ENCODE data around the gene TNFRSF19. TPM values are rescaled to one million over a fixed set of nuclear protein-coding genes. Genes with fewer than 3 reads are reported as not detected.

Gene TNFRSF19
- total RNA-seq, 2 donors from 2014 or later: 0.16 to 0.17 TPM

DNA sequence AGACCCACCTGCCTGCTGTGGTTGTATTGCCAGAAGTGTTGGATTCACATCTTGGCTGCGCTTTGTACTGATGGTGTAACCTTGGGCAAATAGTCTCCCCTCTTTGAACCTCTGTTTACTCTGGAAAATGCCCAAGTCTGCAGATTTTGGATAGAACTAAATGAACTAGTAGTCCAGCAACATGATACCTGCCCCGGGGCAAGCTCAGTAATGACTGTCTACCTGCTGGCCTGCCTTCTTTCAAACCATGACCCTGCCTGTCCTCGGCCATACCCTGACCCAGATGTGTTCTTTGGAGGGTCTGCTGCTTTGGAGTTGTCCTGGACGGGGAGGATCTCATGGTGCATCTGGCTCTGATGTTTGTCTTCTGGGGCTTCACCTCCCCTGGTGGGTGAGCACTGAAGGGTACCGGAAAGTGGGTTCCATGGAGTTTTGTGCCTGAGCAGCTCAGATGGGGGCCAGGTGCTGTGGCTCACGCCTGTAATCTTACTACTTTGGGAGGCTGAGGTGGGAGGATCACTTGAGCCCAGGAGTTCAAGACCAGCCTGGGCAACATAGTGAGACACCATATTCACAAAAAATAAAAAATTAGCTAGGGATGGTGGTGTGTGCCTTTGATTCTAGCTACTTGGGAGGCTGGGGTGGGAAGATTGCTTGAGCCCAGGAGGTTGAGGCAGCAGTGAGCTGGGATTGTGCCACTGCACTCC is 59.5 kb downstream of the TNFRSF19 start:
- Mint-ChIP-seq H3K4me1 (no peaks in the 10 kb centered on the region), H3K27me3 (peaks cover 33% of the 10 kb centered on the region), H3K27ac (no peak overlapping the region), H3K4me3 (no peak overlapping the region), H3K36me3 (ENCODE audit: low read depth) (no peaks in the 10 kb centered on the region)
- DNase-seq (no peak), ATAC-seq (no peak)
- no peaks in the 10 kb centered on the region for H3K9me3 ChIP-seq (ENCODE audit: control insufficient read depth, low read length, poor library complexity, severe bottlenecking)

DNA sequence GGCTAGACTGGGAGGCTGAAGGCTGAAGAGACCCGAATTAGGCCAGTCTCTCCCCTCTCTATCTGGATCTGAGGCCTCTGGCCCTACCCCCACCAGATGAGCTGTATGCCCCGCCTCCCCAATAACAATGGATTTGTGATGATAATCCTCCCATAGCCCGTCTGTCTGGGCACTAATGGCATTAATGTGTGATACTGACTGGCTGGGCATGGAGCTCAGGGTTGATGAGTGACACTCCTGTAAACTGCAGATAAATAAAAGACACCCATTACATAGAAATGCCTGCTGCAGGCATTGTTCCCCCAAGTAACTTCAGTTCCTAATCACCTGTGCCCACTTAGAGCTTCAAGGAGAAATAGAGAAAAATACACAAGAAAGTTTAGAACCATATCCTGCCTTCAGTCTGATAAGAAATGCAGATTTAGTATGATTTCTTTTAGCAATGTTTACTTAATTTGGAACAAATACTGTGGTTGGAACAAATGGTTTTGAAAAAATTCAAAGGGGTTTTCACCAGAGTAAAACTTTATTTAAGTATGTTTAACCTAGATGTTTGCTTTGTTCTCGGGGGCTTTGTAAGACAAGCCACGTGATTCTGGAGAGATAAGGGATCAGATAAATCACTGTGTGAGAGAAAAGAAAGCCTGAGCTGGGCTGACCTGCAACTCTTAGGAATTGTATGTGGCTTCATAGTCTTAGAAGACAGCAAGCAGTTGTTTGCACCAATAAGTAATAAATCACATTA is 60.3 kb downstream of the TNFRSF19 start:
- Mint-ChIP-seq H3K4me1 (no peaks in the 10 kb centered on the region), H3K27ac (no peak overlapping the region)

GRCh38 chr13:23631311-23632047 is 61.3 kb downstream of the TNFRSF19 start:
- no peak for ATAC-seq
- H3K27ac Mint-ChIP-seq: no peak overlapping the region
- no peak overlapping the region for H3K4me3 Mint-ChIP-seq

More for the DNA sequence above, 60.3 kb downstream of the TNFRSF19 start:
- DNase-seq: no peak
- Mint-ChIP-seq H3K36me3 (ENCODE audit: low read depth) (no peaks in the 10 kb centered on the region), H3K27me3 (peaks cover 33% of the 10 kb centered on the region), H3K4me3 (no peak overlapping the region)
- no peak for ATAC-seq
- no peaks in the 10 kb centered on the region for H3K9me3 ChIP-seq (ENCODE audit: control insufficient read depth, low read length, poor library complexity, severe bottlenecking)

GRCh38 chr13:23632048-23632582 is 61.9 kb downstream of the TNFRSF19 start:
- ATAC-seq (no peak), DNase-seq (no peak)
- Mint-ChIP-seq H3K27me3 (peaks cover 30% of the 10 kb centered on the region), H3K4me1 (peaks cover 2% of the 10 kb centered on the region), H3K4me3 (no peak overlapping the region), H3K36me3 (ENCODE audit: low read depth) (no peaks in the 10 kb centered on the region), H3K27ac (no peak overlapping the region)
- no peaks in the 10 kb centered on the region for H3K9me3 ChIP-seq (ENCODE audit: control insufficient read depth, low read length, poor library complexity, severe bottlenecking)

More at GRCh38 chr13:23631311-23632047, 61.3 kb downstream of the TNFRSF19 start:
- Mint-ChIP-seq H3K4me1 (peaks cover 2% of the 10 kb centered on the region), H3K27me3 (peaks cover 33% of the 10 kb centered on the region), H3K36me3 (ENCODE audit: low read depth) (no peaks in the 10 kb centered on the region)
- DNase-seq: no peak
- H3K9me3 ChIP-seq (ENCODE audit: control insufficient read depth, low read length, poor library complexity, severe bottlenecking): no peaks in the 10 kb centered on the region

DNA sequence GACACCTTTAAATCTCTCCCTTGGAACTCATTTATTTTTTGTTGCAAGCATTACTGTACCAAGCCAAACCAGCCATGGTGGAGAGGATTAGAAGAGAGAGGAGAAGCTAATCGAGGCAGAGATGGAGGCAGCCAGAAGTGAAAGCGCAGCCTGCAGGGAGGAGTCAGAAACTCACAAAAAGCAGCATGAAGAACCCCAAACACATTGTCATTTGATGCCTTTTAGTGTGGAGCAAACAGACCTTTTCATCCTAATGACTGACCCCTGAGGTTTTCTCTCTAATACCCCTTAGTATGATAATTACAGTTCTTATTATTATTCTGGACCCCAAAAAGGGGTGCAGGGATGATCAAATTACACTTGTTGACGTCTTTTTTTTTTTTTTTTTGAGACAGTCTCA is 62.5 kb downstream of the TNFRSF19 start:
- peaks cover 2% of the 10 kb centered on the region for H3K4me1 Mint-ChIP-seq
- no peak for ATAC-seq
- peaks cover 24% of the 10 kb centered on the region for H3K27me3 Mint-ChIP-seq
- H3K36me3 Mint-ChIP-seq (ENCODE audit: low read depth): no peaks in the 10 kb centered on the region
- no peak overlapping the region for H3K4me3 Mint-ChIP-seq
- H3K9me3 ChIP-seq (ENCODE audit: control insufficient read depth, low read length, poor library complexity, severe bottlenecking): no peaks in the 10 kb centered on the region
- DNase-seq: no peak
- no peak overlapping the region for H3K27ac Mint-ChIP-seq

GRCh38 chr13:23634897-23635296 is 64.7 kb downstream of the TNFRSF19 start:
- DNase-seq (no peak), ATAC-seq (no peak)
- peak overlapping the region; percentile 11 for H3K27ac Mint-ChIP-seq
- no peaks in the 10 kb centered on the region for H3K36me3 Mint-ChIP-seq (ENCODE audit: low read depth)
- peaks cover 11% of the 10 kb centered on the region for H3K27me3 Mint-ChIP-seq
- H3K9me3 ChIP-seq (ENCODE audit: control insufficient read depth, low read length, poor library complexity, severe bottlenecking): no peaks in the 10 kb centered on the region
- H3K4me3 Mint-ChIP-seq: no peak overlapping the region
- peaks cover 2% of the 10 kb centered on the region for H3K4me1 Mint-ChIP-seq

DNA sequence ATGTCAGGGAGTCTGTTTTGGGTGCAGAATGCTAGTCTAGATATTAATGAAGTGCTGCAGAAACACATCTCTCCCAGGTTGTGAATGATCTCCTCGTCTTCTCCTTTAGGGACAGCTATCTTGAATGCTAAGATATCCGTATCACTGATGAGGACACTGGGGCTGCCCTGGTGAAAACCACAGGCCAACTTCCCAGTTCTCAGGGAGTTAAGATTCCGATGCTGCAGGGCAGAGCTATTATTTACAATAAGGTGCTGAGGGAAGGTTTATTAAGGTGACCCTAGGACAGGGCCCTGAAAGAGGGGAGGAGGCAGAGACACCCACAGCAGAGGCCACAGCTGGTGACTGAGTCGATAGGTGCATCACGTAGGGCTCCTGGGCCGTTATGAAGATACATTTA is 66.1 kb downstream of the TNFRSF19 start:
- no peaks in the 10 kb centered on the region for H3K36me3 Mint-ChIP-seq (ENCODE audit: low read depth)
- no peak overlapping the region for H3K4me3 Mint-ChIP-seq
- DNase-seq (no peak), ATAC-seq (no peak)
- H3K9me3 ChIP-seq (ENCODE audit: control insufficient read depth, low read length, poor library complexity, severe bottlenecking): no peaks in the 10 kb centered on the region
- H3K4me1 Mint-ChIP-seq: peaks cover 2% of the 10 kb centered on the region
- H3K27ac Mint-ChIP-seq: no peak overlapping the region
- H3K27me3 Mint-ChIP-seq: peaks cover 11% of the 10 kb centered on the region

DNA sequence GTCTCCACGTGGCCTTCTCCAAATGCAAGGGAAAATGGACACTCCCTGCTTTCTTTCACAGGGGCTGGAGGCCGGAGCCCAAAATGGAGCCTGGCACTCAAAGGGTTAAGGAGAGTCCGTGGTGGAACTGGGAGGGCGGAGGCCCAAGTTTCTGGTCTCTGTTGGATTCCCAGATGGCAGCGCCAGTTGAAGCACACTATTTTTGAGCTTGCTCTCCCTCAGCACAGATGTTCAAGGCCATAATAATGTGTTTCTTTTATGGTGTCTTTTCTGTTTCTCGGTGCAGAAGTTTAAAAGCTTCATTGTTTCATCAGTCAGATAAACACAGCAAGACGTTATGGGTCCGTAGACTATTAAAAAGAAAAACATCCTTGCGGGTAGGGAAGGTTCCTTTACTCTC is 67.6 kb downstream of the TNFRSF19 start:
- Mint-ChIP-seq H3K27ac (no peak overlapping the region), H3K4me1 (peaks cover 2% of the 10 kb centered on the region), H3K4me3 (no peak overlapping the region), H3K27me3 (peaks cover 6% of the 10 kb centered on the region), H3K36me3 (ENCODE audit: low read depth) (no peaks in the 10 kb centered on the region)
- no peak for DNase-seq
- no peak for ATAC-seq
- H3K9me3 ChIP-seq (ENCODE audit: control insufficient read depth, low read length, poor library complexity, severe bottlenecking): no peaks in the 10 kb centered on the region

DNA sequence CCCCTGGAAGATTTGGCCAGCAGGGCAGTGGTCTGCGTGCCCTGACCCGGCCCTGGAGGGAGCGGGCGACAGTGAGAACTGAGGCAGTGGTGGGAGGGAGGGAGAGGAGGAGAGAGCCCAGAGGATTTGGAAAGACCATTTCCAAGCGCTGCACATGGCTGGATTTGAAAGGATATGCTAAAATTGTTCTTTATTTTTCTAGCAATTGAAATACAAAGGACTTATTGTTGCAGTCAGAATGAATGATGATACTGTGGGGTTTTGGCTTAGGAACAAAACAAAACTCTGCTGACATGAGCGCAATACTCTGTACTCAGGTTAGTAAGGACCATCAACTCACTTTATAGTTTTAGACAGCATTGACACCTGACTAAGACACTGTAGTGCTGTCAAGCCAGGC is 69.5 kb downstream of the TNFRSF19 start:
- ATAC-seq (no peak), DNase-seq (no peak)
- Mint-ChIP-seq H3K36me3 (ENCODE audit: low read depth) (no peaks in the 10 kb centered on the region), H3K27me3 (peaks cover 5% of the 10 kb centered on the region), H3K4me1 (peaks cover 2% of the 10 kb centered on the region), H3K27ac (no peak overlapping the region), H3K4me3 (no peak overlapping the region)
- no peaks in the 10 kb centered on the region for H3K9me3 ChIP-seq (ENCODE audit: control insufficient read depth, low read length, poor library complexity, severe bottlenecking)

DNA sequence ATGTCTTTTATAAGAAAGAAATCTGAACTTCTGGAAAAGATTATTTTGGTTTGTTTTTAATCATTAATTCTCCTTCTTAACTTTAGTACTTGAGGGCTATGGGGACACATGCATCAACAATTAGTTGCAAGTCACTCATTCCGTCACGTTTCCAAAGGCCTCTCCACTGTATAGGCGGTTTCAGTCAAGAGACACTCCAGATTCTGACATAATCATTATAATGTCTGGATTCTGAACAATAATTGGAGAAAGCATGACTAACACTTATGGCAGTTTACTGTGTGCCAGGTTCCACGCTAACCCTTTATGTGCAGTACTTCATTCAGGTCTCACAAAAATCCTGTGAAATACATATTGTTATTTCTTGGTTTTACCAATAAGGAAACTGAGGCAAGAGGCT is 71.9 kb downstream of the TNFRSF19 start:
- no peaks in the 10 kb centered on the region for H3K36me3 Mint-ChIP-seq (ENCODE audit: low read depth)
- H3K27ac Mint-ChIP-seq: no peak overlapping the region
- H3K27me3 Mint-ChIP-seq: peaks cover 6% of the 10 kb centered on the region
- DNase-seq (no peak), ATAC-seq (no peak)
- no peaks in the 10 kb centered on the region for H3K9me3 ChIP-seq (ENCODE audit: control insufficient read depth, low read length, poor library complexity, severe bottlenecking)
- no peaks in the 10 kb centered on the region for H3K4me1 Mint-ChIP-seq
- no peak overlapping the region for H3K4me3 Mint-ChIP-seq

- H3K4me1 Mint-ChIP-seq: no peaks in the 10 kb centered on the region
- H3K4me3 Mint-ChIP-seq: no peak overlapping the region
- H3K36me3 Mint-ChIP-seq (ENCODE audit: low read depth): no peaks in the 10 kb centered on the region
- no peak for ATAC-seq
- H3K9me3 ChIP-seq (ENCODE audit: control insufficient read depth, low read length, poor library complexity, severe bottlenecking): no peaks in the 10 kb centered on the region
- H3K27ac Mint-ChIP-seq: no peak overlapping the region
- DNase-seq: no peak
- H3K27me3 Mint-ChIP-seq: peaks cover 10% of the 10 kb centered on the region
Observed at GRCh38 chr13:23643338-23644125, 73.3 kb downstream of the TNFRSF19 start.

DNA sequence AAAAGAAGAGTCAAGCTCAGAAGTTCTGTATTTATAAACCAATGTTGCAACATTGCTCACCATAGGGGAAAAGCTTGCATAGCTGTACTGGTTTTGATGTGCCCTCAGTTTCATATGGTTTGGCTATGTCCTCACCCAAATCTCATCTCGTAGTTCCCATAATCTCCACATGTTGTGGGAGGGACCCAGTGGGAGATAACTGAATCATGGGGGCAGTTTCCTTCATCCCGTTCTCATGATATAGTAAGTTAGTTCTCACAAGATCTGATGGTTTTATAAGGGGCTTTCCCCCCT is 73.9 kb downstream of the TNFRSF19 start:
- no peak overlapping the region for H3K27ac Mint-ChIP-seq
- H3K36me3 Mint-ChIP-seq (ENCODE audit: low read depth): no peaks in the 10 kb centered on the region
- no peaks in the 10 kb centered on the region for H3K9me3 ChIP-seq (ENCODE audit: control insufficient read depth, low read length, poor library complexity, severe bottlenecking)
- H3K4me1 Mint-ChIP-seq: no peaks in the 10 kb centered on the region
- no peak for DNase-seq
- no peak for ATAC-seq
- H3K4me3 Mint-ChIP-seq: no peak overlapping the region
- peaks cover 16% of the 10 kb centered on the region for H3K27me3 Mint-ChIP-seq
